Activated naive CD4-positive, alpha-beta T cell treated with anti-CD3 and anti-CD28 coated beads, Interleukin-2, amount 50 U/mL, for 72 hours (primary cell): ENCODE data around the gene CDK17. TPM values are rescaled to one million over a fixed set of nuclear protein-coding genes. Genes with fewer than 3 reads are reported as not detected.

Experiments used
- ATAC-seq, 2 donors: fragments of 150-1000 bp; cut with Tn5 transposase; 2 replicates each; pipeline ENCODE4 v1.10.0; 2021; ENCODE audit warnings: mild to moderate bottlenecking in 2 of 2, moderate library complexity in 2 of 2
- DNase-seq, 2 donors: peaks; one replicate each; pipeline ENCODE4 v3.0.0; 2021 to 2022; ENCODE audit warnings: low spot score in 2 of 2
- H3K27ac Mint-ChIP-seq, 2 donors: one replicate each; pipeline ENCODE4 v1.8.0; 2022; ENCODE audit warnings: mild to moderate bottlenecking in 2 of 2, mixed read lengths in 2 of 2
- H3K36me3 Mint-ChIP-seq, 2 donors: one replicate each; pipeline ENCODE4 v1.8.0; 2022; ENCODE audit warnings: mixed read lengths in 2 of 2
- H3K9me3 Mint-ChIP-seq, 2 donors: one replicate each; pipeline ENCODE4 v1.8.0; 2022; ENCODE audit warnings: mixed read lengths in 2 of 2
- total RNA-seq, 2 donors: library from RNA; stranded (reverse); gene quantifications; one replicate each; pipeline ENCODE4 v1.2.3, GENCODE V29; 2022

The CDK17 gene
- total RNA-seq, 2 donors from 2014 or later, result 43.5 to 51.0 TPM

DNA sequence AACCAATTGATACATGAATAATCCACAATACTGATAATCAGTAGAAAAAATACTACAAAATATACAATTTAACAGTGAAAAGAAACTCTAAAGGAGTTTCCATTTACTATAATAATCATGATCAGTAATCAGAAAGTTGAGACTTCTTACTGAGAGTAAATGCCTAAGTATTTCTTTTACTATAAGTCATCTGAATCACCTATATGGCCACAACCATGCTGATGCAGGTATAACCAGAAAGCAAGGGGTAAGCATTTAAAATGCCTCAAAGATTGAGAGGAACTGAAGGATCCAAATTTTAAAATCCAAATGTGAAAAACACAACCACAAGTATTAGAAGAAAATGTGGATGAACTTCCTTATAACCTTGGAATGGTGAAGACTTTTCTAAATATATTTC, 23.4 kb downstream of the CDK17 start:
- H3K36me3 Mint-ChIP-seq, result peaks cover 0 to 62% of the 10 kb centered on the region in 2 donors
- ATAC-seq, result peak; percentile 29 to 35

GRCh38 chr12:96375841-96376604, 24.2 kb downstream of the CDK17 start:
- no peak for DNase-seq
- ATAC-seq, result no peak
- peak overlapping the region; percentile 94 to 95 for H3K27ac Mint-ChIP-seq
- peaks cover 0 to 59% of the 10 kb centered on the region in 2 donors for H3K36me3 Mint-ChIP-seq
- peaks cover 4 to 7% of the 10 kb centered on the region in 2 donors for H3K9me3 Mint-ChIP-seq

More for the DNA sequence above, 23.4 kb downstream of the CDK17 start:
- no peak for DNase-seq
- peaks cover 5 to 7% of the 10 kb centered on the region in 2 donors for H3K9me3 Mint-ChIP-seq
- H3K27ac Mint-ChIP-seq, result peak overlapping the region; percentile 94 to 98

GRCh38 chr12:96375170-96375569, 25.1 kb downstream of the CDK17 start:
- no peaks in the 10 kb centered on the region for H3K9me3 Mint-ChIP-seq

DNA sequence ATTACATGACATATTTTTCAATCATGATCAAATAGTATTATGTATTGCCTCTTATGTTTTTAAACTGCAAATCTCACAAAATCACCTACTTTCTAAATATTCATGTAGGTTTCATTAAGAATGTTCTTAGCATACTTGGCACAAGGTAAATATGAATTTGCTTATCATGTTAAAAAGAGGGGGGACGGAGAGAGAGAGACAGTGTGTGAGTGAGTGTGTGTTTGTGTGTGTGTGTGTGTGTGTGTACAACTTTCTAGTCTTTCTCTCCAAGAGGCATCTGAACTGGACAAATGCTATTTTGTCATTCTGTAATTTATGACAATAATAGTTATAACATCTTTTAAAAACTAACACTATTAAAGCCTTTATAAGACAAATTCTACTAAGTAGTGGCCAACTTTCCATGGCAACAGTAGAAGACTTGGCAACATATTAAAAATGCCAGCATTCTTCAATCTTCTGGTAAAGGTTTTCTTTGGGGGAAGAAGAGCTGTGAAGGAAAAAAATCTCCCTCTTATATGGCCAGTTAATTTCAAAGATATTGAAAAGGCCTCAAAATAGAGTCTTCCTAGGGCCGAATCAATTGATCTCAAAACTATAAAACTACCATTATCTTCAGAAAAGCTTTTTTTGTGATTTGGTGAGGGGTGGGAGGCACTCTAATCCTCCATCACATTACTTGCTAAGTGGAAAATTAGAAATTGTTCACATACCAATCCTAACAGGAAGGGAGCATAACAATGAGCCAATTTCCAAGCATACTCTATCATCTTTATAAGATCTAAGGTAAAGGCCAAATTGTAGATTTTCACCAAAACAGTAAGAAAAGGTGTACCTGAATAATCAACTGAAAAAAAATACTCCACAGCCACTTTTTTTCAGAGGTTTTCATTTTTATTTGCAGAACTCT, 28.2 kb downstream of the CDK17 start:
- H3K27ac Mint-ChIP-seq, result peak overlapping the region in 1 of 2 donors; percentile 45
- no peak for ATAC-seq
- peaks cover 0 to 41% of the 10 kb centered on the region in 2 donors for H3K36me3 Mint-ChIP-seq
- no peak for DNase-seq
- no peaks in the 10 kb centered on the region for H3K9me3 Mint-ChIP-seq

More at GRCh38 chr12:96375170-96375569, 25.1 kb downstream of the CDK17 start:
- peaks cover 0 to 51% of the 10 kb centered on the region in 2 donors for H3K36me3 Mint-ChIP-seq
- H3K27ac Mint-ChIP-seq, result peak overlapping the region; percentile 53 to 94
- ATAC-seq, result no peak
- DNase-seq, result no peak

GRCh38 chr12:96371138-96371789, 29.0 kb downstream of the CDK17 start:
- no peak for ATAC-seq
- DNase-seq, result no peak
- Mint-ChIP-seq H3K27ac (no peak overlapping the region), H3K36me3 (peaks cover 0 to 41% of the 10 kb centered on the region in 2 donors), H3K9me3 (no peaks in the 10 kb centered on the region)

- no peak overlapping the region for H3K27ac Mint-ChIP-seq
- peaks cover 0 to 27% of the 10 kb centered on the region in 2 donors for H3K36me3 Mint-ChIP-seq
- DNase-seq, result no peak
- H3K9me3 Mint-ChIP-seq, result peaks cover 0 to 4% of the 10 kb centered on the region in 2 donors
- no peak for ATAC-seq
Observed at GRCh38 chr12:96368687-96369086, 31.6 kb downstream of the CDK17 start.

- H3K36me3 Mint-ChIP-seq, result peaks cover 0 to 23% of the 10 kb centered on the region in 2 donors
- ATAC-seq (no peak), DNase-seq (no peak)
- H3K27ac Mint-ChIP-seq, result no peak overlapping the region
- peaks cover 0 to 4% of the 10 kb centered on the region in 2 donors for H3K9me3 Mint-ChIP-seq
Observed at GRCh38 chr12:96368233-96368632, 32.0 kb downstream of the CDK17 start.

DNA sequence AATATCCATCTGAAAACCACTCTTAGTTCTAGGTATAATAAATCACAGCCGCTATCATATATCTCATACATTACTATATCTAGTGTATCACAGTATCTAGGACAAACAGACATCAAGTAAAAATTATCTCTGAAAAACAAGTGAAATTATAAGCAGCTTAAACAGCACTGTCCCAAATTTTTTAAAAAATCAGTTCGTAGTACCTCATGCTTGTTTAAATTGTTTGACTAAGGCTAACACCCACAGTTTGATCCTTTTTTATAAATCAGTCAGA, 33.9 kb downstream of the CDK17 start:
- DNase-seq (no peak), ATAC-seq (no peak)
- Mint-ChIP-seq H3K36me3 (peaks cover 0 to 13% of the 10 kb centered on the region in 2 donors), H3K27ac (no peak overlapping the region), H3K9me3 (peaks cover 0 to 4% of the 10 kb centered on the region in 2 donors)

DNA sequence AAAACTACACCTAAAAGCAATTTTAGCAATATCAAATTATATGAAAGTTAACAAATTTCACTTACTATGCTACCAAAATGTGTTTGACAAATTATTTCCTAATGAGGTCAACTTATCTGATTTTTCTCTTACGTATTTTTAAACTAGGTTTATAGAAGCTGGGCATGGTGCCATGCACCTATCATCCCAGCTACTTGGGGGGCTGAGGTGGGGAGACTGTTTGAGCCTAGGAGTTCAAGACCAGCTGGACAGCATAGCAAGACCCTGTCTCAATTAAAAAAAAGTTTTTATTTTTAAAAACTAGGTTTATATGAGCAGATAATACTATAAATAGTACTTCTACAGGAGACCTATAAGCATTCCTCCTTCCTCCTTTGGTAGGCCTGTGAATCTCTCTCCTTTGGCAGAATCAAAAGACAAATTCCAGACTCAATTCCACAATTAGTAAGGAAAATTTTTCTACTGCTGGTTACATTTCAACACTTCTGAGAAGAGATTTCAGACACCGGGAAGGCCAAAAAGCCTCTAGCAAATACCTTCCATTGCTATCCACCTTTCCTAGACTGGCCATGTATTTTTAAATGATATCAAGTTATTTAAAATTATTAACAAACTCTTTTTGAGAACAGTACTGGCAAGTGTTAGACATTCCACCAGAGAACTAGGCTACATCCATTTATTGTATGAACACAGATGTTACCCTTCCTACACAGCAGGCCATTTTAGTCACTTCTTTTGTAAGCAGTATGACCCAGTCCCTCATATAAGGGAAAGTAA, 34.4 kb downstream of the CDK17 start:
- peaks cover 0 to 13% of the 10 kb centered on the region in 2 donors for H3K36me3 Mint-ChIP-seq
- no peak for ATAC-seq
- H3K27ac Mint-ChIP-seq, result no peak overlapping the region
- no peak for DNase-seq
- H3K9me3 Mint-ChIP-seq, result peaks cover 0 to 4% of the 10 kb centered on the region in 2 donors

DNA sequence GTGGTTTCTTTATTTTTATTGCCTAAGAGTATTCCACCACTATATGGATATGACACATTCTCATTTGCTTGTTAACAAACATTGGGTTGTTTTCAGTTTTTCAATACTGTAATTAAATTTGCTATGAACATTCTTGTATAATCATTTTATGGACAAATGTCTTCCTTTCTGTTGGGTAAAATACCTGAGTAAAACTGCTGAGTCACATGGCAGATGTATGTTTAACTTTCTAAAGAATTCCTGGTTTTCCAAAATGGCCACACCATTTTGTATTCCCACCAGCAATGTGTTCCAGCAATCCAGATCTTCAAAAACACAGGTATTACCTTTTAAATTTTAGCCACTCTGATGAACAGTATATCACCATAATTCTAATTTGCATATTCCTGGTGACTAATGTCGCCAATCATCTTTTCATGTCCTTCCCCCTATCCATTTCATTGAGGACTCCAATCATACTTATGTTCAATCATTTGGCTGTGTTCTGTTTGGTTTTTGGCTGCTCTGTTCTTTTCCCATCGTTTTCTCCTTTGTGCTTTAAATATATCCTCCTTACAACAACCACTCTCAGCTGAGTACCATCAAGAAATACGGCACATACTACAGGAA, 36.0 kb downstream of the CDK17 start:
- Mint-ChIP-seq H3K36me3 (peaks cover 0 to 6% of the 10 kb centered on the region in 2 donors), H3K9me3 (peaks cover 0 to 4% of the 10 kb centered on the region in 2 donors), H3K27ac (peak overlapping the region in 1 of 2 donors; percentile 5)
- ATAC-seq, result peak in 1 of 2 donors; percentile 69
- no peak for DNase-seq

- H3K27ac Mint-ChIP-seq, result peak overlapping the region in 1 of 2 donors; percentile 69
- no peak for ATAC-seq
- H3K9me3 Mint-ChIP-seq, result peaks cover 0 to 4% of the 10 kb centered on the region in 2 donors
- peaks cover 0 to 6% of the 10 kb centered on the region in 2 donors for H3K36me3 Mint-ChIP-seq
- DNase-seq, result no peak
Observed at GRCh38 chr12:96361074-96361473, 39.2 kb downstream of the CDK17 start.

DNA sequence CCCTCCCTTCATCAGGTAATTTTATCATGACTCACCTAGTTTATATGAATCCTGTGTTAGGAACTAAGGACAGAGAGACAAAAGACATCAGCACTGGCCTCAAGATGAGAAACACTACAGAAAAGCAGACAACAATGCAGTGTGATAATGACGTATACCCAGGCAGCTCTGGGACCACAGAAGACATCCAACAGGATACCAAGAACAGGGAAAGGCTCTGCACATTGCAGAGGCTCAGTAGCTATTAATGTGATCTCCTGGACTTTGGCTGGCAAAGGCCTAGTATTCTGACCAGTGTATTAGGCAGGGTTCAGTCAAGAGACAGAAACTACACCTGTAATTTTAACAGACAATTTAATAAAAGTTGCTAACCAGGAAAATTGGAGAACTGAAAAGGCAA, 39.7 kb downstream of the CDK17 start:
- Mint-ChIP-seq H3K9me3 (peaks cover 0 to 4% of the 10 kb centered on the region in 2 donors), H3K27ac (peak overlapping the region in 1 of 2 donors; percentile 69), H3K36me3 (peaks cover 0 to 6% of the 10 kb centered on the region in 2 donors)
- ATAC-seq, result no peak
- no peak for DNase-seq

GRCh38 chr12:96359328-96359727, 40.9 kb downstream of the CDK17 start:
- H3K27ac Mint-ChIP-seq, result no peak overlapping the region
- H3K36me3 Mint-ChIP-seq, result peaks cover 0 to 2% of the 10 kb centered on the region in 2 donors
- ATAC-seq (no peak), DNase-seq (no peak)
- H3K9me3 Mint-ChIP-seq, result peaks cover 0 to under 1% of the 10 kb centered on the region in 2 donors

GRCh38 chr12:96356831-96357230, 43.4 kb downstream of the CDK17 start:
- H3K27ac Mint-ChIP-seq, result no peak overlapping the region
- H3K36me3 Mint-ChIP-seq, result no peaks in the 10 kb centered on the region
- H3K9me3 Mint-ChIP-seq, result no peaks in the 10 kb centered on the region
- no peak for ATAC-seq
- no peak for DNase-seq

- Mint-ChIP-seq H3K36me3 (no peaks in the 10 kb centered on the region), H3K9me3 (no peaks in the 10 kb centered on the region), H3K27ac (peak overlapping the region in 1 of 2 donors; percentile 18)
- ATAC-seq, result no peak
- DNase-seq, result no peak
Observed at GRCh38 chr12:96354844-96355534, 45.2 kb downstream of the CDK17 start.
